GM23248 (cell line): ENCODE data around the gene CPSF4L.

Source experiments
- EZH2 ChIP-seq: fragments of 200-600 bp; sonication (generic); IDR thresholded peaks from 2 replicates; pipeline ENCODE4 v1.6.1; 2018; ENCODE audit warnings: antibody characterized with exemption, mild to moderate bottlenecking; ENCODE audit not compliant: insufficient read depth, poor library complexity, severe bottlenecking
- EZH2phosphoT487 ChIP-seq: fragments of 200-600 bp; sonication (generic); IDR thresholded peaks from 2 replicates; pipeline ENCODE4 v1.6.1; 2018; ENCODE audit warnings: antibody characterized with exemption, moderate library complexity, mild to moderate bottlenecking, low read depth; ENCODE audit not compliant: insufficient read depth

DNA sequence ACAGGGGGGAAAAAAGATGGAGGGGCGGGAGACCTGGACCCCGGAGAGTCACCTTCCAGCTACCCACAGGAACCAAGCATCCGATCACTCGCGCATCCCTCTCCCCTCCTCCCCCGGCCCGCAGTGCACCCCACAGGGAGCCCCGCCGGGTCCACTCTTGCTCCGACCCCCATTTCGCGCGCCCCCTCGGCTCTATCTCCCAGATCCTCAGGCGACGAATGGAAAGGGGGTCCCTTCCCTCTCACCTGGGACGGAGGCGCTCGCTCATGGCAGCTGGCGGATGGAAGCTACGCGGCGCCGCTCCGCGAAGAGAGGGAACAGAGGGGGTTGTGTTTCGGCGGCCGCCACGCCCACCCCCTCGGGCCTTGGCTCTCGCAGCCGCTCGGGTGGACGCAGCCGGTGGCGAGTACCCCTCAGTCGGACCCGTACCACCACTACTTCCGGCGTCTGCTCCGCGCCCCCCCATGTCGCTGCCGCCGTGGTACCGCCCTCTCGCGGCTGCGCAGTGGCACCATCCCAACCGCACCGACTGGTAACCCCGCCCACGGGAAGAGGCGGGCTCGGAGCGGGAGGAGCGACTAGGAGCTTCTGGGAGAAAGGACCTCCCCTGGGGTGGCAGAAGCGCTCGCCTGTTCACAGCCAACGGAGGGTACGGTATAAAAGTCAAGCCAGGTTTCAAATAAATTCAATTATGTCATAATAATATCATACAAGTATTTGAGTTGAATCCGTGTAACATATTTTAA is 29.7 kb downstream of the CPSF4L start:
- TF ChIP-seq EZH2phosphoT487, result no peak
- TF ChIP-seq EZH2, result no peak
